Esophagus squamous epithelium (tissue), 5 donors: Measurements from ENCODE around the gene SFXN1. TPM values are rescaled to one million over a fixed set of nuclear protein-coding genes. Genes with fewer than 3 reads are reported as not detected.

Source experiments
- DNase-seq: peaks from one replicate; lab custom pipeline; 2025; lab: John Stamatoyannopoulos, UW
- H3K27ac ChIP-seq, 4 donors: fragments of 200-600 bp; sonication (generic); one replicate each; pipeline ENCODE4 v1.5.1; 2016 to 2019; ENCODE audit warnings: mild to moderate bottlenecking in 1 of 4
- H3K27me3 ChIP-seq, 4 donors: fragments of 200-600 bp; sonication (generic); 1 replicate in 3 of 4; 2 replicates in 1 of 4; pipeline versions ENCODE4 v1.5.1 to v1.6.0; 2017 to 2021; ENCODE audit warnings: antibody characterized with exemption in 1 of 4
- H3K36me3 ChIP-seq, 3 donors: fragments of 200-600 bp; sonication (generic); one replicate each; pipeline ENCODE4 v1.5.1; 2016 to 2019
- H3K4me1 ChIP-seq, 3 donors: fragments of 200-600 bp; sonication (generic); one replicate each; pipeline ENCODE4 v1.5.1; 2017 to 2019
- H3K4me3 ChIP-seq, 4 donors: fragments of 200-600 bp; sonication (generic); 1 replicate in 3 of 4; 2 replicates in 1 of 4; pipeline ENCODE4 v1.5.1; 2016 to 2019; ENCODE audit warnings: mild to moderate bottlenecking in 2 of 4, moderate library complexity in 1 of 4
- H3K9me3 ChIP-seq, 3 donors: fragments of 200-600 bp; sonication (generic); one replicate each; pipeline ENCODE4 v1.5.1; 2016 to 2019
- CTCF ChIP-seq, 6 experiments: fragments of 450-650 bp in 4 of 6; fragments of 200-600 bp in 2 of 6; sonication (generic) in 2 of 6; IDR thresholded peaks; one replicate each; pipeline ENCODE4 v1.5.1; 2016 to 2019; ENCODE audit warnings: antibody characterized with exemption in 6 of 6, mild to moderate bottlenecking in 4 of 6, moderate library complexity in 4 of 6
- POLR2A ChIP-seq, 4 donors: fragments of 450-650 bp; IDR thresholded peaks; one replicate each; pipeline ENCODE4 v1.6.1; 2017; ENCODE audit warnings: antibody characterized with exemption in 4 of 4, mild to moderate bottlenecking in 4 of 4, moderate library complexity in 3 of 4
- WGBS, 2 donors: methylation state at CpG; one replicate each; pipeline ENCODE4 v1.1.5; 2018; 5-methylcytosine and 5-hydroxymethylcytosine counted together
- intact Hi-C: fragments of 100-400 bp; cut with DNase I; formaldehyde crosslinking; loops from one replicate; pipeline ENCODE4 v1.15.0; 2022
- total RNA-seq, 4 donors: library from RNA; depleted of rRNA; stranded (reverse); fragments of >200 nt; gene quantifications; one replicate each; pipeline ENCODE4 v1.1.0, GENCODE V29; 2016
- donor health status: DM: yes; HTN: yes; CAD: no.

SFXN1 gene
- total RNA-seq, 4 donors from 2014 or later: 39.6 to 81.7 (median 51.9) TPM

- no peak for DNase-seq
- Histone ChIP-seq H3K27me3 (no peaks in the 10 kb centered on the region), H3K4me1 (no peaks in the 10 kb centered on the region), H3K4me3 (no peak overlapping the region), H3K9me3 (no peaks in the 10 kb centered on the region), H3K36me3 (peaks cover 5 to 84% (median 27%) of the 10 kb centered on the region in 3 donors), H3K27ac (no peak overlapping the region)
- 70 to 88% methylated on average over 1 to 2 of the region's 2 CpGs for WGBS, 2 donors
- intact Hi-C loops: no loop called here
- no peak for TF ChIP-seq CTCF (IDR thresholded peaks at IDR 0.05)
- no peak for TF ChIP-seq POLR2A (IDR thresholded peaks at IDR 0.05)
Measured at GRCh38 chr5:175508896-175509295, 30.5 kb downstream of the SFXN1 start.

- H3K9me3 ChIP-seq: no peaks in the 10 kb centered on the region
- no peaks in the 10 kb centered on the region for H3K27me3 ChIP-seq
- no peak overlapping the region for H3K4me3 ChIP-seq
- WGBS, 2 donors: 93 to 98% methylated on average over 13 of the region's 13 CpGs
- TF ChIP-seq CTCF (IDR thresholded peaks at IDR 0.05): no peak
- TF ChIP-seq POLR2A (IDR thresholded peaks at IDR 0.05): no peak
- DNase-seq: no peak
- H3K4me1 ChIP-seq: no peaks in the 10 kb centered on the region
- intact Hi-C loops: no loop called here
- H3K27ac ChIP-seq: no peak overlapping the region
- H3K36me3 ChIP-seq: peaks cover 15 to 100% (median 52%) of the 10 kb centered on the region in 3 donors
Measured at GRCh38 chr5:175513297-175513696, 34.9 kb downstream of the SFXN1 start.

- TF ChIP-seq CTCF (IDR thresholded peaks at IDR 0.05) (no peak), POLR2A (IDR thresholded peaks at IDR 0.05) (no peak)
- no peak overlapping the region for H3K4me3 ChIP-seq
- DNase-seq: no peak
- 93 to 98% methylated on average over 7 of the region's 7 CpGs for WGBS, 2 donors
- intact Hi-C loops: no loop called here
- H3K4me1 ChIP-seq: no peaks in the 10 kb centered on the region
- peaks cover 15 to 100% (median 56%) of the 10 kb centered on the region in 3 donors for H3K36me3 ChIP-seq
- H3K27me3 ChIP-seq: no peaks in the 10 kb centered on the region
- no peaks in the 10 kb centered on the region for H3K9me3 ChIP-seq
- no peak overlapping the region for H3K27ac ChIP-seq
Measured at GRCh38 chr5:175513726-175514125, 35.4 kb downstream of the SFXN1 start.

GRCh38 chr5:175516933-175517823 lies 38.8 kb downstream of the SFXN1 start:
- Histone ChIP-seq H3K27me3 (no peaks in the 10 kb centered on the region), H3K27ac (no peak overlapping the region), H3K9me3 (no peaks in the 10 kb centered on the region), H3K4me3 (no peak overlapping the region), H3K36me3 (peaks cover 15 to 100% (median 39%) of the 10 kb centered on the region in 3 donors), H3K4me1 (no peaks in the 10 kb centered on the region)
- DNase-seq: no peak
- intact Hi-C loops: no loop called here
- TF ChIP-seq POLR2A (IDR thresholded peaks at IDR 0.05): no peak
- TF ChIP-seq CTCF (IDR thresholded peaks at IDR 0.05): no peak
- 85 to 88% methylated on average over 8 of the region's 10 CpGs for WGBS, 2 donors

GRCh38 chr5:175517824-175518450 lies 39.6 kb downstream of the SFXN1 start:
- no peaks in the 10 kb centered on the region for H3K4me1 ChIP-seq
- no peak overlapping the region for H3K27ac ChIP-seq
- no peak for DNase-seq
- TF ChIP-seq POLR2A (IDR thresholded peaks at IDR 0.05): no peak
- no peak for TF ChIP-seq CTCF (IDR thresholded peaks at IDR 0.05)
- intact Hi-C loops: no loop called here
- no peaks in the 10 kb centered on the region for H3K27me3 ChIP-seq
- WGBS, 2 donors: 73 to 81% methylated on average over 7 of the region's 7 CpGs
- H3K4me3 ChIP-seq: no peak overlapping the region
- peaks cover 15 to 100% (median 40%) of the 10 kb centered on the region in 3 donors for H3K36me3 ChIP-seq
- no peaks in the 10 kb centered on the region for H3K9me3 ChIP-seq
